NCI-H748 (cell line): ENCODE results near the gene MCOLN3.
A peak's percentile ranks its signal among the peaks of the same experiment; 100 is the strongest.
"Not testable (repeated sequence)": the region's sequence is repeated elsewhere in the genome, so short reads cannot be mapped to it uniquely, and the experiment has no call there.

Experiments used
- DNase-seq: peaks from one replicate; lab custom pipeline; 2025; ENCODE audit not compliant: unreplicated experiment; lab: John Stamatoyannopoulos, UW

The MCOLN3 gene

DNA sequence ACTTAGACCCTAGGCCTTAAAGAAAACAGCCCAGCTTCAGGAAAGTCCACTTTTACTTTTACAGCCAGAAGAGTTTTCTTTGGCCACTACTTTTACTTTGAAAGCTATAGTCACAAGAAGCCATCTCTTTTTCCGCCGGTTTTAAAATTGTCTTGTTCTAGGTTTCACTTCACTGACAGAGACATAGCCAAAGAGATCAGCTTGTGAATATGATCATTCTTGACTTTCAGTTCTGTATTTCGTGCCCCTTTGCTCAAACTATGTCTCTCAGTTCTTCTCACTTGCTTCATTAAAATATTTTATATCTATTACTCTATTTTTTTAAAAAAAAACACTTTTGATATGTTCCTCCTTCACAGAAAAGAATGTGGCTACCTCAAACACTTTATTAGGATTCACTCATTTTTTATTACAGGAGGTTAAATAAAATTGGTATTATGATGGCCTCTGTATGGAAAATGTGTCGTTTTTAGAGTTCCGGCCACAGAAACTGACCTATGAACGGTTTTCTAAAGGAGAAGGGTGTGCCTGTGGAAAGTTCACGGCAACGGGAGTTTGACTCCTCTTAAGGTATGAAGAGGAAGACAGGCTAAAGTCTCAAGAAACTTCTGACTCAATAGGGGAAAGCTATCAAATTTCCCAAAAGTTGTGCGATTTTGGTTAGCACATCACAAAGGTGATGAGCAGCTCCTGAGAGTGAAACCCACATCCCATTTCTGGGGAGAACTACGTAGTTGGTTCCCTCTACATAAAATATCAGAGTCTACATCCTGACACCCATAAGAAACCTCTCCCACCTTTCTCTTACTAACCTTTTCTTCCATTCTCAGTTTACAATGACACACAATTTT, 52.6 kb downstream of the MCOLN3 start:
- no peak for DNase-seq

DNA sequence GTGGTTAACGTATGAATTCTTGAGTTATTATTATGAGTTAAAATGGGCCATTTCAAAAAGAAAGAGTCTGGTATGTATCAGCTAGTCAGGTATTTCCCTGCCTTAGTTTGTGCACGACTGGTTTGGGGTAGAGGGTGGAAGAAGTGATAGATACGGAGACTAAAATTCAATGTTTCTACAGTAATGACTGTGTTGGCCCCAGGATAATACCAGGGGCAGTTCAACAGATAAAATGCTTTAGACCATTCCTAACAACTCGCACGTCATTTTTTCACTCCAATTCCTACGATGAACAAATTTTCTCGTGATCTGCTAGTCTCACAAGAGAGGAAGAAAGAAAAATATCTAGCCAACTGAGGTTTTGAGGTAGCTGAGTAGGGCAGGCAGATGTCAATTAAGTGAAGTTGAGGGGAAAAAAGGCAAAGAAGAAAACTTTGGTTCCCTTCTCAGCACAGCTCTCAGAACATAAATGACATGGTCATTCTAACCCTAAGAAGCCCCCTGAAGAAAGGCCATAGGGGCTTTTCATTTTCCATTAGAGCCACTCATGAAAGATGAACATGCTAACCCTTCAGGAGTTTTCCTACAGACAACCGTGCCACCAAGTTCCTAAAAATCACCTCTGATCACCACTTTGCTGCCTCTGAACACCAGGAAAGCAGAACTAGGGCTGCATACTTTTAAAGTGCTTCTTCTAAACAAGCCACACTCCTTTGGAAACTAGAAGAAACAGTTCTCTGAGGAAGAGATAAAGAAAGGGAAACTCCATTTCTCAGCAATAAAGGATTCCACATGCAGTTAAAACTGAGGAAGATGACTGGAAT, 57.0 kb downstream of the MCOLN3 start:
- no peak for DNase-seq

GRCh38 chr1:84988588-84988987, 59.7 kb downstream of the MCOLN3 start:
- no peak for DNase-seq

GRCh38 chr1:84986561-84986960, 61.7 kb downstream of the MCOLN3 start:
- DNase-seq, result not testable (repeated sequence)

DNA sequence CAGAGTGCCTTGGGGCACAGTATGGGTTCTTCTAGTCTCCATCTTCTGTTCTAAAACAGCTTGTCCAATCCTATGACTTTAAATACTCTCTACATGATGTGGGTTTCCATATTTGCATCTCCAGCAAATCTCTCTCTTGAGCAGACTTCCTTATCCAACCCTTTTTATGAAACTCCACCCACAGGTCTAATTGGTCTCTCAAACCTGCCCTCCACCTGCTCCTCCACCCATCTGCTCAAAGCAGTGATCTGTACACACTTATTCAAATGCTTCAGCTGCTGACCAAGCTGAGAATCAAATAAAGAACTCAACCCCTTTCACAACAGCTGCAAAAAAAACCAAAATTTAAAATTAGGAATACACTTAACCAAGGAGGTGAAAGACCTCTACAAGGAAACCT, 62.9 kb downstream of the MCOLN3 start:
- DNase-seq, result peak; percentile 34

- no peak for DNase-seq
Measured at GRCh38 chr1:84982395-84982794, 65.9 kb downstream of the MCOLN3 start.

DNA sequence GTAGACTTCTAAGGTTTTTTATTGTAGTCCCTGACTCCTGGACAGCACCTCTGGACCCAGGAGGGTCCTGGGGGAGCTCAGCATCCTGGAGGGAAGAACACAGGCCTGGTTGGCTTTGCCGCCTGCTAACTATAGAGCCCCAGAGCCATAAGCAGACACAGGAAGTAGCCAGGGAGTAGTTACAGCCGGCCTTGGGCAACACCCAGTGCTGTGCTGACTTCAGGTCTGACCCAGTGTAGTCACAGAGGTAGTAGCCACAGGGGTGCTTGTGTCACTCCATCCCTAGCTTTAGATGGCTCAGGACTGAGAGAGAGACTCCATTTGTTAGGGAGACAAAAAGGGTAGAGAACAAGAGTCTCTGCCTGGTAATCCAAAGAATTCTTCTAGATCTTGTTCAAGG, 73.3 kb downstream of the MCOLN3 start:
- no peak for DNase-seq

- no peak for DNase-seq
Measured at GRCh38 chr1:84973498-84974334, 74.6 kb downstream of the MCOLN3 start.

DNA sequence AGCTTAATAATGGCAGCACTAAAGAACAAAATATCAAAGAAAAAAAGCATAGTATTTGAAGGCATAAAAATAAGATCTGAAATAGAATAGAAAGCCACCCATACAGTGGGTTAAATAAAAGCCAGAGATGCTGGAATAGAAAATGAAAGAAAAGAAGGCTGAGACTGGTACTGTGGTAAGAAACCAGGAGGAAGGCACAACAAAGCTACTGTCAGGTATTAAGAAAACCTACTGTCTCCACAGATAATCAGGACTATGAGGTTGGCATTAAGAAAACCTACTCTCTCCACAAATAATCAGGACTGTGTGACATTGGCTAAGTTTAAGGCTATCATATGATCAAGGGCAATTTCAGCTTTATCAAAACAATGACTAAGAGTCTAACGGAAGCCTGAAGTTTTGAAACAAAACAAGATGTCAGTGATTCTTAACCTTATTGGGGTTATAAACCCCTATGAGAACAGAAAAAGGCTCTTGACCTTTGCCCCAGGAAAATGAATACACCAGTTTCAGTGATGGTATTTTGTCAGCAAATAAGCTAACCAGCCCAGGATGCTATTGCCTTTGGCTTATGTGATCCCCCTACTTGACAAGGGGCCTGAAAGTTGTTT, 75.8 kb downstream of the MCOLN3 start:
- no peak for DNase-seq

- no peak for DNase-seq
Measured at GRCh38 chr1:84971957-84972356, 76.3 kb downstream of the MCOLN3 start.

DNA sequence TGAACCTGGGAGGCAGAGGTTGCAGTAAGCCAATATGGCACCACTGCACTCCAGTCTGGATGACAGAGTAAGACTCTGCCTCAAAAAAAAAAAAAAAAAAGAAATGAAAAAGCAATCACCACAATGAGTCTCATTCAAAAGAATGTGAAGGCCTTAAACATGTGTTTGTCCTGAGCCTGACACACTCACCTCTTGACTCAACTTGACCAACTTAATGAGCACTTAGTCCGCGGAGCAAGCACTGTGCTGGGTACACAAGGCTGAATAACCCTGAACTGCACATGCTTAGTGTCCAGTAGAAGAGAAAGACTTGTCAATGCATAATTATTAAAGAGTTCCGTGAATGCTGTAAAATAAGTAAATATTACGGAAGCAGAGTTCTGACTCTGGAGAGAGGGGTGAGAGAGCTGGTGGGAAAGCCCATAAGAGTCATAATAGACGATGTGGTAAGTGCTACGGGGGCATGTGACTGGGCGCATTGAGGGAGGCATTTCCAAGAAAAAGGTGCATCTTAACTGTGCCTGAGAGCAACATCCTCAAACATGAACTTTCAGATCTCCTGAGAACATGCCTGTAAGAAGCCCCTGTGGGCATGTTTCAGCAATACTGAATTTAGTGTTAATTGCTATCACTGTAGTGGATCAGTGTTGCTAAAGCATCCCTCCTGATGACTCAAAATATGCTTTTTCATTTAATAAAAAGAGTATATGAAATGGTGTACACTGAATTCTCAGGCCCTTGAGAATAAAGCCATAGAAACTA, 78.6 kb downstream of the MCOLN3 start:
- no peak for DNase-seq

GRCh38 chr1:84968865-84969264, 79.4 kb downstream of the MCOLN3 start:
- DNase-seq, result no peak

DNA sequence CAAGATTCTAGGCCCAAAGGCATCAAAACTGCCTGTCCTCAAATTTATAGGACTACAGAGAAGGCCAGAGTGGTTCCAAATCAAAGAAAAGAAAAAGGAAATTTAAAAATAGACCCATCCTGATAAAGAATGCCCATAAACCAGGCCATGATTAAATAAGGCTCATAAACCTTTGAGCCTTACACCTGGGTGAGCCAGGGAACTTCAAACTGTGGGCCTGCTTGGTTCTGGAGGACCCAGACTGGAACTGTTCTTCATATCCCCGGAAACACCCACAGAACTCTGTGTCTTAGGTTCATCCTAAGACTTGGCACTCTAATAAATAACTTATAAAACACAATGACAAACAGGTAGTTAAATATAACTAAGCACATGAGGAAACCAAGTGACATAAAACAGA, 80.2 kb downstream of the MCOLN3 start:
- DNase-seq, result no peak
